ENCODE measurements around the gene GUK1. TPM values are rescaled to one million over a fixed set of nuclear protein-coding genes. Genes with fewer than 3 reads are reported as not detected.

The GUK1 gene
- total and polyA plus RNA-seq, 4 donors, result 167 to 396 (median 347) TPM

DNA sequence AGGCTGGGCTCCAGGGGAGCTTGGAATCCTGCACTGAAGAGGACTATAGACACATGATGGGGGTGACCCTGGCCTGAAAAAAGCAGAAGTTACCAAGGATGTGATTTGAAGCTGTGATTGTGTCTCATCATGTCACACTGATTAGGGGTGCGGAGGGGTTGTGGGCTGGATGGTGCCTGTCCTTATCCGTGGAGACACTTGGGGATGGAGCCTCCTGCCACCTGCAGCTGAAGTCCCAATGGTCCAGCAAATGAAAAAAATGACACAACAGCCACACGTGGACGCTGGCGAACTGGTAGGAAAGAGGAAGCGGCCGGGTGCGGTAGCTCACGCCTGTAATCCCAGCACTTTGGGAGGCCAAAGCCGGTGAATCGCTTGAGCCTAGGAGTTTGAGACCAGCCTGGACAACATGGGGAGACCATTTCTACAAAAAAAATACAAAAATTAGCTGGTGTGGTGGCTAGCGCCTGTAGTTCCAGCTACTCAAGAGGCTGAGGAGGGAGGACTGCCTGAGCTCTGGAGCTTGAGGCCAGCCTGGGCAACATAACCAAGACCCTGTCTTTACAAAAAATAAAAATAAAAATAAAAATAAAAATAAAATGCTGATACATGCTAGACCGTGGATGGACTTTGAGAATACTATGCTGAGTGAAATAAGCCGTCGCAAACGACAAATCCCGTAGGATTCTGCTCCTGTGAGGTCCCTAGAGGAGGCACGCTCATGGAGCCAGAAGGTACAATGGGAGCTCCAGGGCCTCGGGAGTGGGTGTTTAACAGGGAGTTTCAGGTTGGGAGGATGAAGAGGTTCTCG is 24.7 kb downstream of the GUK1 start:
- Histone ChIP-seq H3K27me3 (ENCODE audit: control insufficient read depth, insufficient read depth, low read length) (peaks cover 12% of the 10 kb centered on the region), H3K27ac (ENCODE audit: low read depth, low read length) (peak overlapping the region; percentile 92), H3K9me3 (ENCODE audit: control insufficient read depth, insufficient read depth, low read length) (no peaks in the 10 kb centered on the region), H3K4me1 (ENCODE audit: control insufficient read depth, insufficient read depth, low read length) (peaks cover 32% of the 10 kb centered on the region), H3K4me3 (ENCODE audit: low read depth, low read length) (peak overlapping the region; percentile 63), H3K36me3 (ENCODE audit: control insufficient read depth, insufficient read depth, low read length) (peaks cover 13% of the 10 kb centered on the region)
- no peak for DNase-seq (ENCODE audit: low read depth in 4 of 6, low spot score in 6 of 6)
- WGBS (ENCODE audit: insufficient coverage), result 45% methylated on average over 15 of the region's 20 CpGs

GRCh38 chr1:228165372-228166169 is 25.5 kb downstream of the GUK1 start, which contains the start of gene IBA57:
IBA57 (plus strand) TSS chr1:228165804; CDS start chr1:228165817, 13 bp downstream.
- DNase-seq (ENCODE audit: low read depth in 4 of 6, low spot score in 6 of 6), result peak; percentile 90 to 99 (median 95)
- H3K36me3 ChIP-seq (ENCODE audit: control insufficient read depth, insufficient read depth, low read length), result peaks cover 19% of the 10 kb centered on the region
- peak within 1 kb of the TSS; percentile 92 for H3K27ac ChIP-seq (ENCODE audit: low read depth, low read length)
- peak within 1 kb of the TSS; percentile 70 for H3K4me3 ChIP-seq (ENCODE audit: low read depth, low read length)
- peaks cover 9% of the 10 kb centered on the region for H3K27me3 ChIP-seq (ENCODE audit: control insufficient read depth, insufficient read depth, low read length)
- H3K9me3 ChIP-seq (ENCODE audit: control insufficient read depth, insufficient read depth, low read length), result no peaks in the 10 kb centered on the region
- WGBS (ENCODE audit: insufficient coverage), result under 1% methylated on average over 93 of the region's 93 CpGs
- H3K4me1 ChIP-seq (ENCODE audit: control insufficient read depth, insufficient read depth, low read length), result peaks cover 32% of the 10 kb centered on the region

GRCh38 chr1:228166170-228166936 is 26.3 kb downstream of the GUK1 start:
- peak; percentile 1 to 73 (median 20) for DNase-seq (ENCODE audit: low read depth in 4 of 6, low spot score in 6 of 6)
- no peaks in the 10 kb centered on the region for H3K9me3 ChIP-seq (ENCODE audit: control insufficient read depth, insufficient read depth, low read length)

DNA sequence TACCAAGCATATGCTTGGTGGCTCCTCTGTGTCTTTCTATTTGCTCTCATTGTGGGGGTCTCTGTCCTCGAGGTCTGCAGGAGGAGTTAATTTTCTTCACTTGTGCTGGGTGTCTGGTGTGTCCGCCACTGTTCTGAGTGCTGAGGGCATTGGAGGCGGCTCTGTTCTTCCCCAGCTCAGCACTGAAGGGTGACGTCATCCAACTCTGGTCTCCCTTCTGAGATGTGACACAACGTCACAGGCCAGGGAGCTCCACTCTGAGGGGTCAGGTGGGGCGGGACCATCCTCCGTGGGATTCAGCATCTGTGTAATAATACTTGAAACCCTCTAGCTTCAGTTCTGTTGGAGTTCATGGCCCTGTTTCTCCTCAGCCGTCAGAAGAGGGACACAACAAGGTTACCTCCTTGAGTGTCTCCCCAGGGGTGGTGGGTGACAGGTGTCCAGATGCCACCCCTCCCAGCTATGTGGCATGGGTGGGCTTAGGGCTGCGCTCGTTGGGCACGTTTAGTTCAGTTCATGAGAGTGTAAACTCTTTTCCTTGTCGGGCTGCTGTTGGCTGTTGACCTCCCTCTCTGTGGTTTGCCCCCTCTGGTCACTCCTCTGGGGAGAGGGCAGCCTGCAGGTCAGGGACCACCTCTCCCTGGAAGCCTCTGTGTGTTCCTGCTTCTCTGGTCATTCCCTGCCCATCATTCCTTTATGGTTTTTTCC is 28.6 kb downstream of the GUK1 start:
- Histone ChIP-seq H3K36me3 (ENCODE audit: control insufficient read depth, insufficient read depth, low read length) (peaks cover 39% of the 10 kb centered on the region), H3K27me3 (ENCODE audit: control insufficient read depth, insufficient read depth, low read length) (no peaks in the 10 kb centered on the region), H3K27ac (ENCODE audit: low read depth, low read length) (no peak overlapping the region), H3K4me1 (ENCODE audit: control insufficient read depth, insufficient read depth, low read length) (peaks cover 24% of the 10 kb centered on the region), H3K4me3 (ENCODE audit: low read depth, low read length) (no peak overlapping the region), H3K9me3 (ENCODE audit: control insufficient read depth, insufficient read depth, low read length) (no peaks in the 10 kb centered on the region)
- 83% methylated on average over 10 of the region's 12 CpGs for whole genome bisulfite sequencing (ENCODE audit: insufficient coverage)
- DNase-seq (ENCODE audit: low read depth in 4 of 6, low spot score in 6 of 6), result no peak

More at GRCh38 chr1:228166170-228166936, 26.3 kb downstream of the GUK1 start:
- H3K27me3 ChIP-seq (ENCODE audit: control insufficient read depth, insufficient read depth, low read length), result peaks cover 7% of the 10 kb centered on the region
- peaks cover 23% of the 10 kb centered on the region for H3K36me3 ChIP-seq (ENCODE audit: control insufficient read depth, insufficient read depth, low read length)
- 19% methylated on average over 18 of the region's 26 CpGs for WGBS (ENCODE audit: insufficient coverage)
- peaks cover 32% of the 10 kb centered on the region for H3K4me1 ChIP-seq (ENCODE audit: control insufficient read depth, insufficient read depth, low read length)
- peak overlapping the region; percentile 92 for H3K27ac ChIP-seq (ENCODE audit: low read depth, low read length)
- peak overlapping the region; percentile 70 for H3K4me3 ChIP-seq (ENCODE audit: low read depth, low read length)

- DNase-seq (ENCODE audit: low read depth in 4 of 6, low spot score in 6 of 6), result no peak
- no peaks in the 10 kb centered on the region for H3K27me3 ChIP-seq (ENCODE audit: control insufficient read depth, insufficient read depth, low read length)
- peaks cover 19% of the 10 kb centered on the region for H3K4me1 ChIP-seq (ENCODE audit: control insufficient read depth, insufficient read depth, low read length)
- H3K36me3 ChIP-seq (ENCODE audit: control insufficient read depth, insufficient read depth, low read length), result peaks cover 39% of the 10 kb centered on the region
- no peaks in the 10 kb centered on the region for H3K9me3 ChIP-seq (ENCODE audit: control insufficient read depth, insufficient read depth, low read length)
- WGBS (ENCODE audit: insufficient coverage), result no CpG with 5 or more reads among the region's 2 CpGs
- H3K4me3 ChIP-seq (ENCODE audit: low read depth, low read length), result no peak overlapping the region
- no peak overlapping the region for H3K27ac ChIP-seq (ENCODE audit: low read depth, low read length)
Measured at GRCh38 chr1:228169345-228169744, 29.3 kb downstream of the GUK1 start.

- H3K36me3 ChIP-seq (ENCODE audit: control insufficient read depth, insufficient read depth, low read length), result peaks cover 51% of the 10 kb centered on the region
- 87% methylated on average over 7 of the region's 7 CpGs for WGBS (ENCODE audit: insufficient coverage)
- H3K9me3 ChIP-seq (ENCODE audit: control insufficient read depth, insufficient read depth, low read length), result no peaks in the 10 kb centered on the region
- H3K27ac ChIP-seq (ENCODE audit: low read depth, low read length), result no peak overlapping the region
- peaks cover 9% of the 10 kb centered on the region for H3K4me1 ChIP-seq (ENCODE audit: control insufficient read depth, insufficient read depth, low read length)
- H3K27me3 ChIP-seq (ENCODE audit: control insufficient read depth, insufficient read depth, low read length), result no peaks in the 10 kb centered on the region
- no peak overlapping the region for H3K4me3 ChIP-seq (ENCODE audit: low read depth, low read length)
- no peak for DNase-seq (ENCODE audit: low read depth in 4 of 6, low spot score in 6 of 6)
Measured at GRCh38 chr1:228170666-228171065, 30.6 kb downstream of the GUK1 start.

DNA sequence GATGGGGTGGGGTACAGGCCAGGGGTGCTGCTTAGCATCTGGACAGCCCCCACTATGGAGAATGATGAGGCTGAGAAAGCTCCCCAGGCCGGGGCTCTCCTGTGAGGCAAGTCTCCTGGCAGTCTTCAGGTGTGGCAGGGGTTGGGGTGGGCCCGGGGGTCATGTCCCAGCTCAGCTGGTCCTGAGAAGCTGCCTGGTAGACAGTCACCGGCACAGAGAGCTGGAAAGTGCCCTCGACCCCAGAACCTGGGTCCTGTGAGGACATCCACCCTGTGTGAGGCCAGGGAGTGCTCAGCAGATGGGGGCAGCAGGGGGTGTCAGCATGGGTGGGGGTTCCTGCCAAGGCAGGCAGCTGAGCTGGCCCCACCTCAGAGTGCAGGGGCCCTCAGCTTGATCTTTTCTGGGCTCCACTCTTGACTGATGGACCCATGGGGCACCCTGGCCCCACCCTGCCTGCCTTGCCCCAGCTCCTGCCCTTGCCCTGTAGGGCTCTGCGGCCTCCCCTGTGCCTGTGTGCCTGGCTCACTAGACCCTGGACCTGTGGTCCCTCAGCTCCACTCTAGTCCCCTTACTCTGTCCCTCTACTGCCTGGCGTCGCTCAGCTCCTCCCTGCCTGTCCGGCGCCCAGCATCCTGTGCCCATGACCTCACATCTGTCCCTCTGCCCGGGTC is 31.3 kb downstream of the GUK1 start:
- DNase-seq (ENCODE audit: low read depth in 4 of 6, low spot score in 6 of 6), result no peak
- Histone ChIP-seq H3K4me1 (ENCODE audit: control insufficient read depth, insufficient read depth, low read length) (peaks cover 8% of the 10 kb centered on the region), H3K9me3 (ENCODE audit: control insufficient read depth, insufficient read depth, low read length) (no peaks in the 10 kb centered on the region), H3K4me3 (ENCODE audit: low read depth, low read length) (no peak overlapping the region), H3K36me3 (ENCODE audit: control insufficient read depth, insufficient read depth, low read length) (peaks cover 58% of the 10 kb centered on the region), H3K27ac (ENCODE audit: low read depth, low read length) (no peak overlapping the region), H3K27me3 (ENCODE audit: control insufficient read depth, insufficient read depth, low read length) (no peaks in the 10 kb centered on the region)
- 80% methylated on average over 9 of the region's 10 CpGs for WGBS (ENCODE audit: insufficient coverage)

GRCh38 chr1:228172591-228173527 is 32.8 kb downstream of the GUK1 start:
- DNase-seq (ENCODE audit: low read depth in 4 of 6, low spot score in 6 of 6), result no peak
- Histone ChIP-seq H3K4me3 (ENCODE audit: low read depth, low read length) (no peak overlapping the region), H3K9me3 (ENCODE audit: control insufficient read depth, insufficient read depth, low read length) (no peaks in the 10 kb centered on the region), H3K27me3 (ENCODE audit: control insufficient read depth, insufficient read depth, low read length) (no peaks in the 10 kb centered on the region), H3K36me3 (ENCODE audit: control insufficient read depth, insufficient read depth, low read length) (peaks cover 68% of the 10 kb centered on the region), H3K27ac (ENCODE audit: low read depth, low read length) (no peak overlapping the region), H3K4me1 (ENCODE audit: control insufficient read depth, insufficient read depth, low read length) (peaks cover 9% of the 10 kb centered on the region)
- 90% methylated on average over 15 of the region's 21 CpGs for WGBS (ENCODE audit: insufficient coverage)
